NCI-H446 (cell line): ENCODE measurements around the gene HCLS1.
A peak's percentile ranks its signal among the peaks of the same experiment; 100 is the strongest.
"Not testable (repeated sequence)": the region's sequence is repeated elsewhere in the genome, so short reads cannot be mapped to it uniquely, and the experiment has no call there.

Experiments
- DNase-seq, 2 experiments: peaks; one replicate each; lab custom pipeline; 2025; lab: John Stamatoyannopoulos, UW

The HCLS1 gene, protein sequence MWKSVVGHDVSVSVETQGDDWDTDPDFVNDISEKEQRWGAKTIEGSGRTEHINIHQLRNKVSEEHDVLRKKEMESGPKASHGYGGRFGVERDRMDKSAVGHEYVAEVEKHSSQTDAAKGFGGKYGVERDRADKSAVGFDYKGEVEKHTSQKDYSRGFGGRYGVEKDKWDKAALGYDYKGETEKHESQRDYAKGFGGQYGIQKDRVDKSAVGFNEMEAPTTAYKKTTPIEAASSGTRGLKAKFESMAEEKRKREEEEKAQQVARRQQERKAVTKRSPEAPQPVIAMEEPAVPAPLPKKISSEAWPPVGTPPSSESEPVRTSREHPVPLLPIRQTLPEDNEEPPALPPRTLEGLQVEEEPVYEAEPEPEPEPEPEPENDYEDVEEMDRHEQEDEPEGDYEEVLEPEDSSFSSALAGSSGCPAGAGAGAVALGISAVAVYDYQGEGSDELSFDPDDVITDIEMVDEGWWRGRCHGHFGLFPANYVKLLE

GRCh38 chr3:121660356-121661171 lies at the start of gene HCLS1:
Gene HCLS1 (minus strand): TSS chr3:121660903. CDS start chr3:121658347, 2,556 bp downstream.
- DNase-seq: no peak

DNA sequence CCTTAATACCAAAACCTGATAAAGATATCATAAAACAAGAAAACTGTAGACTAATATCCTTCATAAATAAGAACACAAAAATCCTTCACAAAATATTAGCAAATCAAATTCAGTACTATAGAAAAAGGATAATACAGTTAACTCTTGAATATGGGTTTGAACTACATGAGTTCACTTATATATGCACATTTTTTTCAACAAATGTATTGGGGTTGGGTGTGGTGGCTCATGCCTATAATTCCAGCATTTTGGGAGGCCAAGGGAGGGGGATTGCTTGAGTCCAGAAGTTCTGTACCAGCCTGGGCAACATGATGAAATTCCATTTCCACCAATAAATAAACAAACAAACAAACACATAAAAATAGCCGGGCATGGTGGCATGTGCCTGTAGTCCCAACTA lies 49.6 kb upstream of the HCLS1 start:
- DNase-seq: no peak

DNA sequence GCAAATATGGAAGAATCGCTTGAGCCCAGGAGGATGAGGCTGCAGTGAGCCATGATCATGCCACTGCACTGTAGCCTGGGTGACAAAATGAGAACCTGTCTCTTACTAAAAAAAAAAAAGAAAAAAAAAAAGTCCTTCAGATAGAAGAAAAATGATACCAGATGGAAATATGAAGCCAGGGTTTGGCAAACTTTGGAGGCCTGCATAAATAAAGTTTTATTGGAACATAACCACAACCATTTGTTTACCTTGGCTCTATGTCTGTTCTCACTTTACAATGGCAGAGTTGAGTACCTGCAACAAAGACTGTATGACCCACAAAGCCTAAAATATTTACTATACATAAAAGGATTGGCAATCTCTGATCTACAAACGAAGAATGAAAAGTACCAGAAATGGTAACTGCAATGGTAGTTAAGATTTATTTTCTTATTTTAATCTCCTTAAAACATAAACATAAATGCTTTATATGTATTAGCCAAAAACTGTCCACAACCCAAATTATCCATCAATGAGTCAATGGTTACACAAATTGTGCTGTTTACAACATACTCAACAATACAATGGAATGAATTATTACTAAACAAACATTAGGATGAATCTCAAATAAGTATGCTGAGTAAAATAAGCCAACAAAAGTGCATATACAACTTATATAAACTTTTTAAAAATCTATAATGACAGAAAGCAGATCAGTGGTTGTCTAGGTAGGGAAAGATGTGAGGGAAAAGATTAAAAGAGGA lies 47.0 kb upstream of the HCLS1 start:
- DNase-seq: no peak

DNA sequence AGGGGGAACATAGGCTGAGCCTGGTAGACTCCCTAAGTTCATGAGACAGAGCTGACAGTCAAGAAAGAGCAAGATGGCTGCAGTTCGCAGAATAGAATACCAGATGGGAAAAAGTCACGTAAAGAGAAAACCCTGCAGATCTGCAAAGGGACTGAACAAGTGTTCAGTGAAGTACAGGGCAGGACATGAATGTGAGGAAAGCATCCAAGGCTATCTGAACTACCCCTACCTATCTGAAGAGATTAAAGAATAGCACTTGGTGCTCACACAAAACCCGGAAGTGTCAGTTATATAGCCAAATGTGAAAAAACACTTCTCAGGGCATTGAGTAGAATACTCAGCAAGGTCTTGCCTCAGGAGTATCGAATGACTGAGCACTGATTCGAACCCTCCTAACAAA lies 44.8 kb upstream of the HCLS1 start:
- no peak for DNase-seq

DNA sequence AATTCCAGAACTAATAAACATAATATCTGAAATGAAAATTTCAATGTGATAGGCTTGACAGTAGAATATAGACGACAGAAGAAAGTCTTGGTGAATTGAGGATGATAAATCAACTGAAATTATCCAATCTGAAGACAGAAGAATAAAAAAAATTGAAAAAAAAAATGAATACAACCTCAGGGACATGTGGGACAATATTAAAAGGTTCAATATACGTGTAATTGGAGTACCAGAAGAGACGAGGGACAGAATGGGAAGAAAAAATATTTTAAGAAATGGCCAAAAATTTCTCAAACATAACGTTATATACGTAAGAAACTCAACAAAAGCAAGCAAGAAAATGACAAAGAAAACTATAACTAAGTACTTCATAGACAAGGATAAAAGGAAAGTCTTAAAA lies 43.3 kb upstream of the HCLS1 start:
- no peak for DNase-seq

DNA sequence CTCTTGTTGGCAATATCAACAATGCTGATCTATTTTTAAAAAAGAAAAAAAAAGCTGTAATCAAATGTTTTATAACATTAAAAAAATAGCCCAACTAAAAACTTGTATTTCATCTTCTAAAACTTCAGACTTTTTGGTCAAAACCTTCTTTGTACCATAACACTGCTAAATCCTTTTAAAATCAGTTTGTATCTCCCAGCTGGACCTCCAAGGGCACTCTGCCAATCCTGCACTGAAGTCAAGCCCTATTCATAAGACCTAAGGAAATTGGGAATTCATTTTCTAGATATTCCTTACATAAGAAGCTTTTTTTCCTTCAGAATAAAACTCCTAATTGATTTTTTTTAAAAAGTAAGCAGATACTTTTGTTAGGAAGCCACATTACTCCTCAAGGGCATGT lies 38.2 kb upstream of the HCLS1 start:
- no peak for DNase-seq

DNA sequence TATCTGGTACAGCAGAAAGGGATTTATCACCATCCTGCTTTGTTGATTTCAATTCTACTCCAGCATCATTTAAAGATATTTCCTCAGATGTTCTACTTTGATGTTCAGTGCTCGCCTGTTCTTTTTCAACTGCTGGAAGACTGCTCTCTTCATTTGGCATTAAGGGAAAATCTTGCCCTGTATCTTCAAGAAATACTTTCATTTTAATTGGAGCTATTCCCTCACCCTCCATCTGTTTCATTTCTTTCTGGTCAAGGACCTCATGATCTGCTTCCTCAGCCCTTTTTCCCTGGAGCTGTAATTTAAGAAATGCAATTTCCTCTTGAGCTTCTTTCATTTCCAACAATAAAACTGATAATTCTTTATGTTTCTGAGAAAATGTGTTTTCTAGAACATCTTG lies 37.8 kb upstream of the HCLS1 start:
- no peak for DNase-seq

- DNase-seq: peak in 1 of 2 experiments; percentile 5
These were observed 35.5 kb upstream of the HCLS1 start for GRCh38 chr3:121696186-121696585.

DNA sequence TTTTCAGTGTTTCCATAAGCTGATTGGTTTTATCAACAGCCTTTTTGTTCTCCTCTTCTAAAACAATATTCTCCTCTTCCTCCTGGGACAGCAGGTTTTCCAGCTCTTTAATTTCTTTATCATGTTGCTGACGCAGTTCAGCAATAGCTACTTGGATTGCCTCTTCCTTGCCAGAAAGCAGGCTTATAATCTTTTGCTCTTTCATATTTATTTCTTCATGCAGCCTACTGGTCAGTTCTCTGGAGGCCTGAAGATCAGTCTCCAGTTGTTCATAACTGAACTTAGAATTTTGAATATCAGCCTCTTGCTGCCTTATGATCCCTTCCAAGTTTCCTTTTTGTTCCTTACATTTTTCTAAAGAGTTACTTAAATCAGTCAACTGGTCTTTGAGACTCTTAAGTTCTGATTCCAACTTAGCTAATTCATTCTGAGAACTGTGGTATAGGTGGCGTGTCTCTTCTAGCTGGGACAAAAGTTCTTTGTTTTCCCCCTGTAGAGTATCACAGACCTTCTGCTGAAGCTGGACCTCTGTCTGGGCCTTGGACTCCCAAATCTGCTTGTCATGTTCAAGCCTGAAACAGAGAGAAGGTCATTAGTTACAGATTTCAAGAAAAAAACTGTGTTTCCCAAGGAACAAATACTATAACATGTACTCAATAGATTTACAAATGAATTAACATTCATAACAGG lies 31.5 kb upstream of the HCLS1 start:
- DNase-seq: no peak

DNA sequence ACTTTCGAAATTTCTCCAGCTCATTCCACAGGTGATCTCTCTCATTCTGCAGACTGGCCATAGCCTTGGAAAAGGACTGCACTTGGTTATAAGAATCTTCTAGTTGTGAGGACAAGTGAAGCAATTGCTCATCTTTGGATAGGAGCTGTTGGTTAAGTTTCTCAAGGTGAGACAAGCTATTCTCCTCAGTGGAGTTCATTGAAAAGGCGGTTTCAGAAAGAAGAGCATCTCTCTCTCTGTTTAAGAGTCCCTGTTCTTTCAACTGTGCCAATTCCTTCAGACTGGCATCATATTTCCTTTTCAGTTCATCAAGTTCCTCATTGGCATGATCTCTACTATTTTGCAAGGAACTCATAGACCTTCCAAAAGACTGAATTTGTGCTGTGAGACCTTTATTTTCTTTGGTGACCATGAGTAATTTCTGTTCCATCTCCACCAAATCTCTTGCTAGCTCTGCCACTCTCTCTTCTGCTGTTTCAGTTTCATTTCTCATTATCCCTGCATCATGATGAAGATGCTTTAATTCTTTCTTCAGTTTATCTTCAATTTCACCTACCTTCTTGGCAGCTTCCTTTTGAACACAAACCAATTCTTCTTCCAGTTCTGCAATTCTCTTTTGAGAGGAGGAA lies 30.2 kb upstream of the HCLS1 start:
- DNase-seq: no peak

DNA sequence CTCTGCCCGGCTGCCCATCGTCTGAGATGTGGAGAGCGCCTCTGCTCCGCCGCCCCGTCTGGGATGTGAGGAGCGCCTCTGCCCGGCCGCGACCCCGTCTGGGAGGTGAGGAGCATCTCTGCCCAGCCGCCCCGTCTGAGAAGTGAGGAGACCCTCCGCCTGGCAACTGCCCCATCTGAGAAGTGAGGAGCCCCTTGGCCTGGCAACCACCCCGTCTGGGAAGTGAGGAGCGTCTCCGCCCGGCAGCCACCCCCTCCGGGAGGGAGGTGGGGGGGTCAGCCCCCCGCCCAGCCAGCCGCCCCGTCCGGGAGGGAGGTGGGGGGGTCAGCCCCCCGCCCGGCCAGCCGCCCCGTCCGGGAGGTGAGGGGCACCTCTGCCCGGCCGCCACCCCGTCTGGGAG lies 28.0 kb upstream of the HCLS1 start:
- not testable (repeated sequence) for DNase-seq

GRCh38 chr3:121681792-121682191 lies 21.1 kb upstream of the HCLS1 start:
- no peak for DNase-seq

DNA sequence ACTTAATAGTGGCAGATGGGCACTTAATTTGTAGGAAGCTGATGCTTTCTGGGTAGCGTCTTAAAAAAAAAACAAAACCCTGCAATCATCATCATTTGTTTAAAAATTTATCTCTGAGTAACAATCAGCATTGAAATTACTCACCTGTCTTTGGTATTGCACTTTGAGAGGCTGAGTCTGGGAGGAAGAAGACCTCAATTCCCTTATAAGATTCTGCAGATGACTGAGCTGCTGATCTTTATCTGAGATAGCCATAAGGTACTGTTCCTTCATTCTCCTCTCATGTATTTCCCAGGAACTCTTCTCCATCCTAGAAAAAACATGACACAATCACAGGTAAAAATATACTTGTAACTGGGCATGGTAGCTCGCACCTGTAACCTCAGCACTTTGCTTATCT lies 16.4 kb upstream of the HCLS1 start:
- DNase-seq: no peak

GRCh38 chr3:121670676-121671075 lies 10.0 kb upstream of the HCLS1 start:
- DNase-seq: no peak

DNA sequence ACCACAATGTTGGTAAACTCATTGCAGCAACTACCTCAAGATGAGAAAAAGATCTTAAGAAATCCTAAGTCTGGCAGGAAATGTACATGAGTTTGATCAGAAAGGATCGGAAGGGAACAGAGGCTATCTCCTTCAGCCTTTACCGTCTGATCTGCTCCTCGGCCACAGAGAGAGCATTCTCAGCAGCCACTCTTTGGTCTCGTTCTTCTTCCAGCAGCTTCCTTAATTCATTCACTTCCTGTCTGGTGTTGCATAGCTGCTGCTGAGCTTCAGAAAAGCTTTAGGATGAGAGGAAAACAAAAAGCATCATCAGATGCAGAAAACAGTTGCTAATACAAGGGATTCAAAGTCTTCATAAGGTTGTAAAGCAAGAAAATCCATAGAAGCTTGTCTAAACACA lies 6.6 kb upstream of the HCLS1 start:
- no peak for DNase-seq

GRCh38 chr3:121665488-121665887 lies 4.8 kb upstream of the HCLS1 start:
- no peak for DNase-seq

DNA sequence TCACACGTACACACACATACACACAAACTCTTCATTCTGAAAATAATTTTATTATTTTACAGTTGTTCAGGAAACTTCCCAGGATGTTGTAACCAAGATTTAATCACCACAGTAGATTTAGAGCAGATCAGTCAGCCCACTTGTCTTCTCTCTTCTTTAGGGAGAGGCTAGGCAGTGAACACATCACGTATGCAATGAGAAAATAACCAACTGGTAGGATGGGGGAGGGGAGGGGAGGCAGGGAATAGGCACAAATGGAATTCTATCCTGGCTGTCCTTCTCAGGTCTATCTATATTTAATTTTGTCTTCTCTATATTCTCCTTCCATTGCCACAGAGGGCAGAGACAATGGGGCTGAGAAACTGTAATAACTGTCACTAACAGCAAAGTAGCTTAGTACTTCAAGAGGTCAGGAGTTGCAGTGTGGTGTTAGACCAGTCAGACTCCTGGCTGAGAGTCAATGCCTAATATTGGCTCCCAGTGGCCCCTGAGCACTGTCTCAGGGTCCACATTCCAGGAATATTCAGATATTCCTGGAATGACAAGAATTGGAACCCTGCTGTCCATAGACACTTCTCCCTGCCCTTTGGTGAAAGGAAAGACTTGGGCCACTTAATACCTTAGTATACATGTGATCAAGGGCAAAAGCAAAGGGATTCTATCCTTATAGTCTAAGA lies 2.6 kb upstream of the HCLS1 start:
- no peak for DNase-seq

DNA sequence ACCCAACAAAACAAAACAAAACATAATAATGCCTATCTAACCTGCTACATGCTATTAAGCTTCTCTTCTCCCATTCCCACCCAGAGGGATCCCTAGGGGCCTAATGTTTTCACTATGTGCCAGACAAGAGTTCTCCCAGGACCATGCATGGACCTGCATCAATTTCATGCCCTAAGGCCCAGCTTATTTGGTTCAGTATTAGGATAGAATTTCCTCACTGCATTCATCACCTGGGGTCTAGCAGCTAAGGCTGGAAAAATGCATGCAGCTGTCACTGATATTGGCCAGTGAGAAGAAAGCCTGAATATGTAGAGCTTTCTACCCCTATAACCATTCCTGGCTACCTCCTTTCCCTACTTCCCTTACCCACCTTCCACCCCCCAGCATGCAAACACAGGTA lies 2.0 kb upstream of the HCLS1 start:
- no peak for DNase-seq

- DNase-seq: no peak
These were observed 673 bp upstream of the HCLS1 start for GRCh38 chr3:121661376-121661775.

DNA sequence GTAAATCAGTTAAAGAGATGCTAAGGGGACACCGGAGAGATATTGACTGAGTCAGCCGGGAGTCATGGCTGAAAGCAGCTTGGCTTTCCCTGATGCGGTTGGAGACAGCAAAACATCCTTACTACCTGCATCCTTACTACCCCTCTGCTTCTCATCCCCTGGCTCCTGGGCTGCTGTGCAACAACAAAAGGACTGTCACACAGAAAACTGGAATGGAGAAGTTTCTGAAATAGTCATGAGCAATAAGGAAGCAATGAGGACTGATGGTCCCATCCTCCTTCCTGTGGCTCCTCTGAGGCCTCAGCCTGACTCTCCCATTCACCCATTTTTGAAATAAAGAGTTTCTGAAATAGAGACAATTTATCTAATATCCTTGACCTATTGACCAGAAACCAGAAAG lies 1.1 kb downstream of the HCLS1 start:
- DNase-seq: no peak
